T-helper 2 cell (primary cell): ENCODE measurements around the gene RAPGEFL1.
"Not testable (repeated sequence)": the region's sequence is repeated elsewhere in the genome, so short reads cannot be mapped to it uniquely, and the experiment has no call there.

Source experiments
- DNase-seq, 5 experiments: peaks; one replicate each; pipeline versions ENCODE4 v3.0.0 to v3.0.0-alpha.2; 2012 to 2022
- total RNA-seq, 2 donors: gene quantifications; one replicate each; lab custom pipeline; 2026; lab: John Stamatoyannopoulos, UW

Gene RAPGEFL1
- total RNA-seq, result 4.8 to 12.8 reads per million in 2 donors

GRCh38 chr17:40177275-40177874 is at the start of gene RAPGEFL1:
Gene RAPGEFL1 (plus strand): TSS chr17:40177470. CDS start chr17:40177862, 392 bp downstream.
- DNase-seq, result peak; percentile 58 to 90 (median 77)

- no peak for DNase-seq
These were observed 47.8 kb upstream of the RAPGEFL1 start for GRCh38 chr17:40129498-40129897.

GRCh38 chr17:40130352-40131042 is 46.8 kb upstream of the RAPGEFL1 start:
- DNase-seq, result no peak

DNA sequence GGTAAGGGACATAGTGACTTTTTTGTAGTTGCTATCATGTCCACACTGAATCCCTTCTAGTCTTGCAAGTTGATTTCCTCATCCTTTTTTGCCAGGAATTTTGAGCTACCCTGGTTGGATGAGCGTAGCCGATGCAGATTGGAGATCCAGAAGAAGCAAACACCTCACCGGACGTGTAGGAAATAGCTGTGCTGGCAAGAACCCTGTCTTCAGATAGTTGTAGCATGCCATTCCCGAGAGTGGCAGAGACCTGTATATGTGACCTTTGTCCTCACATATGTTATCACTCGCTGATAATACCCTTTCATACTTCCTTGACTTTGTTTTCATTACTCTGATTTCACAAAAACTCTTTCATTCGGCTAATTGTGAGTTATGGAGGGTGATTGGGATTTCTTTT is 43.1 kb upstream of the RAPGEFL1 start:
- no peak for DNase-seq

GRCh38 chr17:40135817-40136216 is 41.5 kb upstream of the RAPGEFL1 start:
- no peak for DNase-seq

DNA sequence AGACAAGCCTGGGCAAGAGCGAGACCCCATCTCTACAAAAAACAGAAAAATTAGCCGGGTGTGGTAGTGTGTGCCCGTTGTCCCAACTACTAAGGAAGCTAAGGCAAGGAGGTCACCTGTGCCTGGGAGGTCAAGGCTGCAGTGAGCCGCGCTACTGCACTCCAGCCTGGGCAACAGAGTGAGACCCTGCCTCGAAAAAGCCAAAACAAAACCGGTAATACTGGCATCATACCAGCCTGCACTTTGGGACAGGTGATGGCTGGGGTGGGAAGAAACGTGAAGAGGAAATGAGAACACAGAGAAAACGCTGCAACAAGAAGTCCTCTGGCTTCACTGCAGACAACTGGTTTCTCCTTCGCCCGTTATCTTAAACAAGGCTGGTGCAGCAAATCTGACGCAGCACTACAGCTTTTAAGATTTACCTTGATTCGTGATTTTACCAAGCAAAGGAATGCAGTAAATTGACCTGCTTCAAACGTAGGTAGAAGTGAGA is 37.7 kb upstream of the RAPGEFL1 start:
- DNase-seq, result no peak

DNA sequence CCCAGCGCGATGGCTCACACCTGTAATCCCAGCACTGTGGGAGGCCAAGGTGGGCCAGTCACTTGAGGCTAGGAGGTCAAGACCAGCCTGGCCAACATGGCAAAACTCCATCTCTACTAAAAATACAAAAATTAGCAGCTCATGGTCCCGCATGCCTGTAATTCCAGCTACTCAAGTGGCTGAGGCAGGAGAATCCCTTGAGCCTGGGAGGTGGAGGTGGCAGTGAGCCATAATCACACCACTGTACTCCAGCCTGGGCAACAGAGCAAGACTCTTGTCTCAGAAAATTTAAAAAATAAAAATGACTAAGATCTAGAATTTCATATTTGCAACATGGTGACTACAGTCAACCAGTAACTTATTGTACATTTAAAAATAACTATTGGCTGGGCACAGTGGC is 34.1 kb upstream of the RAPGEFL1 start:
- DNase-seq, result not testable (repeated sequence)

DNA sequence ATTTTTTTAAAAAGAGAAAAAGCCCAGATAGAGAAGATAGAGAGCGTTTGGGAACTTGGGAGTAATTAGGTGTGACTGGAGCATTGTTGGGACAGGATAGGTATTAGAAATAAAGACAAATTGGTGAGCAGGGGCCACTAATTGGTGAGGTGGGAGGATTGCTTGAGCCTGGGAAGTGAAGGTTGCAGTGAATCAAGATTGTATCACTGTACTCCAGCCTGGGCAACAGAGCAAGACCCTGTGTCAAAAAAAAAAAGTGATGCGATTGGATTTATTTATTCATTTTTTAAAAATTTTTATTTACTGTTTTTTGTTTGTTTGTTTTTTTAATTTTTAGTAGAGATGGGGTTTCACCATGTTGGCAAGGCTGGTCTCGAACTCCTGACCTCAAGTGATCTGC is 31.8 kb upstream of the RAPGEFL1 start:
- no peak for DNase-seq

GRCh38 chr17:40148527-40148926 is 28.7 kb upstream of the RAPGEFL1 start:
- DNase-seq, result no peak

- DNase-seq, result no peak
These were observed 27.0 kb upstream of the RAPGEFL1 start for GRCh38 chr17:40150276-40150675.

DNA sequence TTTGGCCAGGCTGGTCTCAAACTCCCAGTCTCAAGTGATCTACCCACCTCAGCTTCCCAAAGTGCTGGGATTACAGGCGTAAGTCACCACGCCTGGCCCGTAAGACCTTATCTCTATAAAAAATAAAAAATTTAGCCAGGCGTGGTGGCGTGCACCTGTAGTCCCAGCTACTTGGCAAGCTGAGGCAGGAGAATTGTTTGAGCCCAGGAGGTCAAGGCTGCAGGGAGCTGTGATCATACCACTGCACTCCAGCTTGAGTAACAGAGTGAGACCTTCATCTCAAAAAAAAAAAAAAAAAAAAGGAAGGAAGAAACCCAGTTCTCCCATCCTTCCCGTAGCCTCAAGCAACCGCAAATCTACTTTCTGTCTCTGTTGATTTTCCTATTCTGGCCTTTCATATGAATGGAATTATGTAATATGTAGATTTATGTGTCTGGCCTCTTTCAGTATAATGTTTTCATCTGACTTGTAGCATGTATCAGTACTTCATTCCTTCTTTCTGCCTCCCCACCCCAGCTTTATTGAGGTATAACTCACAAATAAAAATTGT is 25.8 kb upstream of the RAPGEFL1 start:
- no peak for DNase-seq

DNA sequence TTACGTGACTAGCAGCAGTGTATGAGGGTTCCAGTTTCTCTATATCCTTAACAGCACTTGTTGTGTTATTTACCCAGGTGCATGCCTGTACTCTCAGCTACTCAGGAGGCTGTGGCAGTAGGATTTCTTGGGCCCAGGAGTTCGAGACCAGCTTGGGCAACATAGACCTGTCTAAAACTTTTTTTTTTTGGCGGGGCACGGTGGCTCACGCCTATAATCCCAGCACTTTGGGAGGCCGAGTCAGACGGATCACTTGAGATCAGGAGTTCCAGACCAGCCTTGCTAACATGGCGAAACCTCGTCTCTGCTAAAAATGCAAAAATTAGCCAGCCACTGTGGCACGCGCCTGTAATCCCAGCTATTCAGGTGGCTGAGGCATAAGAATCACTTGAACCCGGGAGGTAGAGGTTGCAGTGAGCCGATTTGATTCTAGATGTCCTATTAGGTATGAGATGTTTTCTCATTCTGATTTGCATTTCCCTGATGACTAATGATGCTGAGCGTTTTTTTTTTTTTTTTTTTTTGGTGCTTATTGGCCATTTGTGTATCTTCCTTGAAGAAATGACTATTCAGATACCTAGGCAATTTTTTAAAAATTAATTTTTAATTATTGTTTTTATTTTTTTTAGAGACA is 23.6 kb upstream of the RAPGEFL1 start:
- no peak for DNase-seq

DNA sequence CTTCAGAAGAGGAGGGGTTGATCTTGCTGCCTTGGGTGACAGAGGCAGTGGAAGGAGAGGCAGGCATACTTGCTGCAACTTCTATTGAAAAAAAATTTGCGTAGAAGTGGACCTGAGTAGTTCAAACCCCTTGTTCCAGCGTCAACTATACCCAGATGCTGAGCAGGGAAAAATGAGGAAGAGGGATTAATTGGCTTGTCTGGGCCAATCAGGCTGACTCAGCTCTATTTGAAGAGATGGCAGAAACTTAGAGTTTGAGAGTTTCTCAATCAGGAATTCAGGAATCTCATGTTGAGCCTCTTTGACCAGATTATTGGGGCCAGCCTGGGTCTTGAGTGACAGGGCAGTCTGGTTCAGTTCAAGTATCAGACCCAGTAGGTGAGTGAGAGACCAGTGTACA is 19.3 kb upstream of the RAPGEFL1 start:
- no peak for DNase-seq

GRCh38 chr17:40158438-40159013 is 18.7 kb upstream of the RAPGEFL1 start:
- DNase-seq, result no peak

- DNase-seq, result no peak
These were observed 17.8 kb upstream of the RAPGEFL1 start for GRCh38 chr17:40159456-40159855.

GRCh38 chr17:40167685-40168261 is 9.5 kb upstream of the RAPGEFL1 start:
- no peak for DNase-seq

DNA sequence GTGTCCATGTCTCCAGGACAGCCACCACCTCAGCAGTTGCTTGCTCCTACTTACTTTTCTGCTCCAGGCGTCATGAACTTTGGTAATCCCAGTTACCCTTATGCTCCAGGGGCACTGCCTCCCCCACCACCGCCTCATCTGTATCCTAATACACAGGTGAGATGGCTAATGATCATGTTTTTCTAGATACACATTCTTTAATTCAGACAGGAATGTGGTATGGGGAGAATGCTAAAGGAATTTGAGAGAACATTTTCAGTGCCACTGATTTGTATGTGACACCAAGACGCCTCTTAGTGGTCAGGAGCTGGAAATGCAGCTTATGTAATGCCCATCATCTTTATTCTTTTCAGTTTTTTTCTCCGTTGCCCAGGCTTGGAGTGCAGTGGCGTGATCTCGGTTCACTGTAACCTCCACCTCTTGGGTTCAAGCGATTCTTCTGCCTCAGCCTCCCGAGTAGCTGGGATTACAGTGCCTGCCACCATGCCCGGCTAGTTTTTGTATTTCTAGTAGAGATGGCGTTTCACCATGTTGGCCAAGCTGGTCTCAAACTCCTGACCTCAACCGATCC is 8.9 kb upstream of the RAPGEFL1 start:
- DNase-seq, result peak in 3 of 5 experiments; percentile 20 to 69 (median 43)

- DNase-seq, result no peak
These were observed 6.9 kb upstream of the RAPGEFL1 start for GRCh38 chr17:40170325-40170724.

GRCh38 chr17:40171750-40172149 is 5.5 kb upstream of the RAPGEFL1 start:
- DNase-seq, result no peak

- DNase-seq, result no peak
These were observed 4.0 kb upstream of the RAPGEFL1 start for GRCh38 chr17:40173091-40173777.

DNA sequence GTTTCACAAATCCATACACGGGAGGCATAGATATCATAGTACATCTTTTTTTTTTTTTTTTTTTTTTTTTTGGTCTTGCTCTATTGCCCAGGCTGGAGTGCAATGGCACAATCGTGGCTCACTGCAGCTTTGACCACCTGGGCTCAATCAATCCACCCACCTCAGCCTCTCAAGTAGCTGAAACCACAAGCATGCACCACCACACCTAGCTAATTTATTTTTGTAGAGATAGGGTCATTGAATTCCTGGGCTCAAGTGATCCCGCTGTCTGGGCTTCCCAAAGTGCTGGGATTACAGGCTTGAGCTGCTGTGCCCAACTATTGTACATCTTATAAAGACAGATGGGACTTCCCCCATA is 3.5 kb upstream of the RAPGEFL1 start:
- no peak for DNase-seq

- DNase-seq, result no peak
These were observed 2.8 kb upstream of the RAPGEFL1 start for GRCh38 chr17:40174514-40174913.
